Type B pancreatic cell (in vitro differentiated cells): ENCODE data around the gene VRK2. TPM values are rescaled to one million over a fixed set of nuclear protein-coding genes. Genes with fewer than 3 reads are reported as not detected.
"Not testable (repeated sequence)": the region's sequence is repeated elsewhere in the genome, so short reads cannot be mapped to it uniquely, and the experiment has no call there.

Source experiments
- DNase-seq: peaks from one replicate; pipeline ENCODE4 v3.0.0; 2021; ENCODE audit warnings: mixed read lengths; ENCODE audit not compliant: unreplicated experiment; ENCODE audit errors: extremely low spot score
- H3K27ac Mint-ChIP-seq: 2 replicates; pipeline ENCODE4 v1.8.0; 2021; ENCODE audit warnings: mild to moderate bottlenecking, mixed read lengths
- H3K27me3 Mint-ChIP-seq: 2 replicates; pipeline ENCODE4 v1.8.0; 2021; ENCODE audit warnings: mixed read lengths
- H3K36me3 Mint-ChIP-seq: 2 replicates; pipeline ENCODE4 v1.8.0; 2021; ENCODE audit warnings: mixed read lengths
- H3K4me1 Mint-ChIP-seq: one replicate; pipeline ENCODE4 v1.8.0; 2021; ENCODE audit warnings: mixed read lengths; ENCODE audit not compliant: unreplicated experiment
- H3K4me3 Mint-ChIP-seq: 2 replicates; pipeline ENCODE4 v1.8.0; 2021; ENCODE audit warnings: mild to moderate bottlenecking, mixed read lengths
- H3K9me3 Mint-ChIP-seq: 2 replicates; pipeline ENCODE4 v1.8.0; 2021; ENCODE audit warnings: mixed read lengths
- CTCF ChIP-seq: fragments of 200-600 bp; sonication (generic); conservative IDR thresholded peaks from 2 replicates; pipeline ENCODE4 v1.5.0; 2021; ENCODE audit warnings: antibody characterized with exemption, mild to moderate bottlenecking
- total RNA-seq: library from RNA; stranded (reverse); gene quantifications from 2 replicates; pipeline ENCODE4 v1.2.1, GENCODE V29; 2021; ENCODE audit warnings: low replicate concordance

Gene VRK2
- total RNA-seq, 1 donor from 2014 or later = 17.7 TPM

DNA sequence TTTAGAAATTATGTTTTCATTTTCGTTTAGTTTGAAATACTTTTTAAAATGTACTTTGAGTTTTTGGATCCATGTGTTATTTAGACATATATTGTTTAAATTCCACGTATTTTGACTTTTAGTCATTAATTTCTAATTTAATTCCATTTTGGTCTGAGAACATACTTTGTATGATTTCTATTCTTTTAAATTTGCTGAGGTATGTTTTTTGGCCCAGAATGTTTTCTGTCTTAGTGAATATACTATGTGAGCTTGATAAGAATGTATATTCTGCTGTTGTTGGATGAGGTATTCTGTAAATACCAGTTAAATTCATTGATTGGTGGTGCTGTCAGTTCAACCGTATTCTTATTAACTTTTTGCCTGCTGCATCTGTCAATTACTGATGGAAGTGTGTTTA, 26.4 kb downstream of the VRK2 start:
- no peak for DNase-seq
- Mint-ChIP-seq H3K9me3 (peaks cover 10% of the 10 kb centered on the region), H3K4me1 (no peaks in the 10 kb centered on the region), H3K36me3 (peaks cover 16% of the 10 kb centered on the region), H3K27me3 (no peaks in the 10 kb centered on the region), H3K27ac (no peak overlapping the region), H3K4me3 (no peak overlapping the region)
- TF ChIP-seq CTCF = no peak

- no peak for TF ChIP-seq CTCF
- no peak for DNase-seq
- Mint-ChIP-seq H3K9me3 (peaks cover 10% of the 10 kb centered on the region), H3K4me1 (no peaks in the 10 kb centered on the region), H3K27ac (no peak overlapping the region), H3K27me3 (no peaks in the 10 kb centered on the region), H3K4me3 (no peak overlapping the region), H3K36me3 (peaks cover 16% of the 10 kb centered on the region)
Measured at GRCh38 chr2:58073751-58074150, 27.1 kb downstream of the VRK2 start.

- Mint-ChIP-seq H3K4me3 (no peak overlapping the region), H3K27ac (no peak overlapping the region), H3K36me3 (peaks cover 8% of the 10 kb centered on the region), H3K4me1 (no peaks in the 10 kb centered on the region), H3K27me3 (no peaks in the 10 kb centered on the region), H3K9me3 (peaks cover 5% of the 10 kb centered on the region)
- no peak for DNase-seq
- no peak for TF ChIP-seq CTCF
Measured at GRCh38 chr2:58081000-58081399, 34.4 kb downstream of the VRK2 start.

DNA sequence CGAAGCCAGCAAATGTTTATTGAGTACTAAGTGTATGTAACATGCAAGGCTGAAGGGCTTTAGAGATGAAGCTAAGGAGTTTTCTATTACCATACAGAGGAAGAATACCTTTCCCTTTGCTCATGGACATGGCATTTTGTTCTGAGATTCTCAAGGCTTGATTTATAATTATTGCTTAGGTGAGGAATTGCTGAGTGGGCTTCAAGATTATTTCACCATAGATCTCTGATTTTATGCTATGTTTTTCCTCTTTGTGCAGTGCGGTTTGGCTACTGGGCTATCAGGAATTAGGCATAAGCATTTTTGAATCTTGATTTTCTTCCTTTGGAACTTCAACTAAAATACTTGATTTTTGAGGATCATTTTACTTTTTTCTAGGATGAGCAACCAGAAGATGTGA, 42.5 kb downstream of the VRK2 start:
- Mint-ChIP-seq H3K27ac (no peak overlapping the region), H3K27me3 (no peaks in the 10 kb centered on the region), H3K4me1 (no peaks in the 10 kb centered on the region), H3K36me3 (peaks cover 33% of the 10 kb centered on the region), H3K4me3 (no peak overlapping the region), H3K9me3 (no peaks in the 10 kb centered on the region)
- TF ChIP-seq CTCF = no peak
- DNase-seq = no peak

DNA sequence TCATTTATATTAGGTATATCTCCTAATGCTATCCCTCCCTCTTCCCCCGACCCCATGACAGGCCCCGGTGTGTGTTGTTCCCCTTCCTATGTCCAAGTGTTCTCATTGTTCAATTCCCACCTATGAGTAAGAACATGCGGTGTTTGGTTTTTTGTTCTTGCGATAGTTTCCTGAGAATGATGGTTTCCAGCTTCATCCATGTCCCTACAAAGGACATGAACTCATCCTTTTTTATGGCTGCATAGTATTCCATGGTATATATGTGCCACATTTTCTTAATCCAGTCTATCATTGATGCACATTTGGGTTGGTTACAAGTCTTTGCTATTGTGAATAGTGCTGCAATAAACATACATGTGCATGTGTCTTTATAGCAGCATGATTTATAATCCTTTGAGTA, 46.2 kb downstream of the VRK2 start:
- not testable (repeated sequence) for DNase-seq, H3K27me3 Mint-ChIP-seq, H3K4me1 Mint-ChIP-seq, H3K27ac Mint-ChIP-seq, H3K9me3 Mint-ChIP-seq, H3K4me3 Mint-ChIP-seq
- peaks cover 26% of the 10 kb centered on the region for H3K36me3 Mint-ChIP-seq

GRCh38 chr2:58097025-58097424, 50.4 kb downstream of the VRK2 start:
- Mint-ChIP-seq H3K9me3 (no peaks in the 10 kb centered on the region), H3K27me3 (no peaks in the 10 kb centered on the region), H3K4me1 (no peaks in the 10 kb centered on the region), H3K4me3 (no peak overlapping the region), H3K36me3 (peaks cover 8% of the 10 kb centered on the region), H3K27ac (no peak overlapping the region)
- no peak for DNase-seq
- TF ChIP-seq CTCF = no peak
